OCI-M1 (cell line): ENCODE data around the gene POC1A.

Source experiments
- DNase-seq: peaks from one replicate; lab custom pipeline; 2025; lab: John Stamatoyannopoulos, UW

The POC1A gene

GRCh38 chr3:52085681-52086282 is 68.4 kb downstream of the POC1A start:
- DNase-seq, result no peak

- no peak for DNase-seq
These were observed 69.1 kb downstream of the POC1A start for GRCh38 chr3:52084954-52085680.

GRCh38 chr3:52084216-52084945 is 69.8 kb downstream of the POC1A start:
- DNase-seq, result no peak

DNA sequence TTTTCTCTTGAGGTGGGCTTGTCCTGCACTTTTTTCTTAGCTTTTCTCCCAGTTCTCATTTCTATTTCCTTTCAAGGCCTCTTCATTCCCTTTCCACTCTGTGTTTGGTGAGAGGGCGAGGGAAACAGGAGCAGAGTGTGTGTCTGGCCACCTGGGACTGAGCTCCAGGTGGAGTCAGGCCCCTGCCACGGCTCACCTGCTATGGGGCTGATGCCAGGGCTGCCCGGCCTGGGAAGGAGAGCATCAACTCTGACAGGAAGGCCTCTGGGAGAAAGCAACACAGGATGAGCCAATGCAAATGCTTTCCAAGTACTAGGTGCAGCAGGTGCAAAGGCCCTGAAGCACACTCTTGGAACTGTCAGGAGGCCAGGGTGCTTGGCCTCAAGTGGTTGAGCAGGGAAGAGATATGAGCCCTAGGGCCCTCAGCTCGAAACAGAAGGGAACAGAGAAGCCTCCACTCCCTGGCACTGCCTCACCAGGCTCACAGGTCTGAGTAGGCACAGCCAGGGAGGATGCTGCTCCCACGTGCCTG is 70.6 kb downstream of the POC1A start:
- no peak for DNase-seq

DNA sequence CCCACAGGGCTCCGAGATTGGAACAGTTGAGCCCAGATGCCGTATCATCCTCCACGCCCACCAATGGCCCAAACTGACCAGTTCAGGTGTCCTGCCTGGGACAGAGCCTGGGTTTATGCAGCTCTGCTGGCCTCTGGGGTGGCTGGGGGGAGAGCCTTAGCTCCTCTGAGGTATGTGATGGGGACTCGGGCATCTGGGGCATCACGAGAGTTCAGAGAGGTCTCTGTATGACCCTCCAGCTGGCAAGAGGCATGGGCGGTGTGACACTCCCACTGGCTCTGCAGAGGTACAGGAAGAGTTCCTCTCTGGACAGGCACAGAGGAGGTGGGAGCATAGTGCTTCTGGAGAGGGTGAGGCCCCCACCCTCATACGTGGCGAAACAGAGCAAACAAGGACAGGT is 71.3 kb downstream of the POC1A start:
- DNase-seq, result no peak

DNA sequence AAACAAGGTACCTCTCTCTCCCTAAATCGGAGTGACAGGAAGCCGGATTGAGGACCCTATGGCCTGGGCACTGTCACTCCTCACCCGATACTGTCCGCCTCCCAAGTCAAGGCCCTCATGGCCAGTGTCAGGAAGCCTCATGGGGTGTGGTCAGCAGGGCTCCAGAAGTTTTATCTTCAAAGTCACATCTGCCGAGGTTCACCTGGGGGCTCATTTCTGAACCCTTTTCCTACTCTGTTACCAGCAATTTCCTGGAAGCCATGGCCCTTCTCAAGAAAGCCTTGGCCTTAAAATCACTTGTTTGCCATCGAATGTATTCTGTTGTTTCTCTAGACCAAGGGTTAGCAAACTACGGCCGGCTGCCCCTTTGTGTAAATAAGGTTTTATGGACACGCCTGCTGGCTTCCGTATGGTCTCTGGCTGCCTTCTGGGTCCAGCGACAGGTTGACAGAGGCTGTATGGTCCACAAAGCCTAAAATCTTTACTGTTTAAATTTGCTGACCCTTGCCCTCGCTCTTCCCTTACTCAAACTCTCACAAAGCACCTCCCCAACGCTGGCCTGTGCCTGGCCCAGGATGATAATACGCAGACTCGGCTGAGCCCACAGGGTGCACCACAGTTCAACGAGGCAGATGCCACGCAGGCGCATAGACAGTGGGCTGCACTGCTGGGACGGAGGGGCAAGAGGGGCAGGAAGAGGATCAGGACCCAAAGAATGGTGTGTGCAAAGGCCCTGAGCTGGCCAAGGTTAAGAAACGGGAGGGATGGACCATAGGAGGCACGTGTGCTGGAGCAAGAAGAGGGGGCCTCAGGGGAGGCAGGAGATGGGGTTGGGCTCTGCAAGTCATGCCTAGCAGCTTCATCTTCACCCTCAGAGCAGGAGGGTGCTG is 73.1 kb downstream of the POC1A start:
- no peak for DNase-seq

- DNase-seq, result no peak
These were observed 74.3 kb downstream of the POC1A start for GRCh38 chr3:52079958-52080357.

DNA sequence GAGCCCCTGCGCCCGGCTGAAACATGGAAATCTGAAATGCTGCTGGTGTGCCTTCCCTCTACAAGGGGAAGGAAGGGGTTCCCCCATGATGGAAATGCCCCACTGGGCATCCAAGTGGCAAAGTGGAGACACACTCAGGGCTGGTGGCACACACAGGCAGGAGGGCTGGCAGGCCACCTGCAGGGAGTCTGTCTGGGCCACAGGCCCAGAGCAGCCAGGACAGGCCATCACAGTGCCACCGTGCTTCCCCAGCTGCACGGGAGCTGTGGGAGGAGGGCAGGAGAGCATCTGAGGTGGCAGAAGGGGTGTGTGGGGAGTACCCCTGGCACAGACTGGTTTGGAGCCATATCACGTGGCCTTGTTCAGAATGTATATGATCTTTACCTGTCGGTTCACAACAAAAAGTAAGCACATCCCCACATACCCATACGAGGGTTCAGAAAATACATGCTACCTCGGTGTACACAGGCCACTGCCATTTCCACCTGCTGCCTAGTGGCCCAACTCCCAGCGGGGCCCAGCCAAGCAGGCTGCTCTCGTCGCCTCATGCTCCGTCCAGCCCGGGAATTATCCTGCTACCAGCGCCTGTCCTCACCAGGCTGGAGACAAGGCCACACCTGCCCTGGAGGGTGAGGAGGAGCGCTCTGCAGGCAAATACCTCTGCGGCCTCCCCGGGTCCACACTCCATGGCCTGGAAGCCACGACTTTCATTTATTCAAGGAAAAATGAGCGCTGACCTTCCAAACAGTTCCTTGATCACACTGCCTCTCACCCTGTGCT is 75.3 kb downstream of the POC1A start:
- DNase-seq, result no peak

DNA sequence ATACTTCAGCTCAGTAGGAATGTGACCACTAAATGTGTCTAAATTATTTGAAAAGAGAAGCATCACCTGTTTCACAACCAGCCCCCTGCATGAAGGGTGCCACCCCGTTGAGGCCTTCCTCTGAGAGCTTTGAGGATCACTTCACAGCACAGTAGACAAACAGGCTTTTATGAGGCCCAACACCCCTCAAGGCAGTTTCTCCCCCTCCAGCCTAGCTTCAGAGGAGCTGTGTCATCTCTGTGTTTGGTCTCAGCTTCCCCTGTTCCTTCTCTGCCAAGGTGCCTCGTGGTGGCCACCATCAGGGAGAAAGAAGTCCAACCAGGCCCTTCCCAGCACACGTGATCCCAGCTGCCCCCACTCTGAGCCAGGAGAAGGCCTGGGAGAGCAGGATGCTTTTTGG is 76.3 kb downstream of the POC1A start:
- DNase-seq, result no peak

DNA sequence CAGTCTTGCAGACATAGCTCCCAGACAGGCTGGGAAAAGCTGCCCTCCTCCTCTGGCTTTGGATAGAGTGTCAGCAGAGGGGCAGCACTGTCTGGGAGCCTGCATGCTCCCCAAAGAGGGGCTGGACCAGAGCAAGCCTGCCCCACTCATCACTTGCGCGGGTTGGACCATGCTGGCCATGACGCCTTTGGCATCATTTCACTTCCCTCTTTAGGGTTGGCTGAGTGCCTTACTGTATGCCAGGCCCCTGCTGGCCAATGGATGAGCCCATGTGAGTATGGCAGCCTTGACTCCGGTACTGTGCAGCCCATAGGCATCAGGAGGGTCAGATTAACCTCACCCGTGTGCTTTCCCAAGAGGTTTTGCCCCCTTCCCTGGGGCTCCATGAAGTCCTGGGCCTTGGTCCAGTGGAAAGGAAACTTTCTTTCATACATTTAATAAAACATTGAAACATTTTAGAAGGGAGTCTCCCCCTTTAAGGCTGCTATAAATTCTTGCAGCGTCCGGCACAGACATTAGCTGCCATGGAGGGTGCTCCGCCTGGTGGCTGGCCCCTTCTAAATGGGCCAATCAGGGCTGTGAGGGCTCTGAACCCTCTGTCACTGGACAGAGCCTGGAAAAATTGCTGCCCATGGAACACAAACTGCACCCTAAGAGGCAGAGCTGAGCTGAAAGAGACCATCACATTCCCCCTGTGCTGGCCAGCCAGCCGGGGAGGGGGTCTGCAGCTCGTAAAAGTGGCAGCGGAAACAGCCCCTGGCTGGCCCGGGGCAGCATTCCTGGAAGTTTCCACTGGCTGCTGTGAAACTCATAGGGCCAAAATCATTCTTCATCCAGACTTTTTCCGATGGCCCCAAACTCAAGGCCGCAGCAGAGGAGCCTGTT is 77.1 kb downstream of the POC1A start:
- no peak for DNase-seq

DNA sequence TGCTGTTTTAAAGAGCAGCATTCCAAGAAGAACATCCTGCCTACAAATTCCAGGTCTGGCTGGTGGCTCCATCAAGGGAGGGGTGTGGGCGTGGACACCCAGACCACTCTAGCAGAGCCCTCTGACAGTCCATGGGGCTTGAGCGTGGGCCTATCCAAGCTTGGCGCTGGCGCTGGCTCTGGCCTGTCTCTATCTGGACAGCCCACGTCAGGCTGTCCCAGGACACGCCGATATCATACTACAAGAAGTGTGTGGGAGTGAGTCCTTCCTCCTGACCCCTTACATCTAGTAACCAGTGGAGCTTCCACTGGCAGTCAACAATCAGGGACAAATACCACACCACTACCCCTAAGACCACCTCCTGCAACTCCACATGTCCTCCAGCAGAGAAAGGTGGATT is 80.7 kb downstream of the POC1A start:
- DNase-seq, result no peak

- no peak for DNase-seq
These were observed 81.8 kb downstream of the POC1A start for GRCh38 chr3:52072471-52072870.

GRCh38 chr3:52072020-52072419 is 82.2 kb downstream of the POC1A start:
- DNase-seq, result no peak

GRCh38 chr3:52070724-52071621 is 83.2 kb downstream of the POC1A start:
- DNase-seq, result no peak

DNA sequence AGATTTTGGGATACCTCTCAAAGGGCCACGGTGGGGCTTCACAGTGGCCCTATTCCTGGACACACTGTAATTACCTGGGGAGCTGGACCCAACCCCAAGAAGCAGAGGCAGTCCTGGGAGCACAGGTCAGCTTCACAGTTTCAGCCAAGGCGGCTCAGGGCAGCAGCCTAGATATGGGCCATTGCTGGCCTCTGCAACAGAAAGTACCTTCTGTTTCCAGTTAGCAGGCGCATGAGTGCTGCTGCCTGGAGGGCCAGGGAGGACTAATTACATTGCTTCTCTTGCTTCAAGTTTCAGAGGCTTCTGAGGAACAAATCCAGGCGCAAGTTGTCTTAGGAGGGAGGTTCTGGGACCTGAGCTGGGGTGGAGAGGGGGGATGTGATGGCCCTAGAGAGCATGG is 84.4 kb downstream of the POC1A start:
- DNase-seq, result no peak

GRCh38 chr3:52069135-52069534 is 85.1 kb downstream of the POC1A start:
- no peak for DNase-seq

DNA sequence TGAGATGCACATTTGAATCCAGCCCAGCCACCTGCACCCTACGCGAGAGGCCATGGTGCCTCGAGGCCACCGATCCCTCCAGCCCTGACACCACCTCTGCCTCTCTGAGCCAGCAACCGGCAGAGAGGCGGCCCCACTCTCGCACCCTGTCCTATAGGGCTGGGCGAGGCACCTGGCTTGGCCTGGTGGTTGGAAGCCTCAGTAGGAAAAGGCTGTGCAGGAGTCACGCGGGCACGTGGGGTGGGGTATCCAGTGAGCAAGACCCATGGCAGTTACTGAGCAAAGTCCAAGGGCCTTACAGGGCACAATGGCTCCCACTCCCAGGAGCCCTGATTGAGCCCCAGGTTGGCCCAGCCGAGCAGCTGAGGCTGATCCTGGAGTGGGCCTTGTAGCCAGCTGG is 85.5 kb downstream of the POC1A start:
- DNase-seq, result no peak

DNA sequence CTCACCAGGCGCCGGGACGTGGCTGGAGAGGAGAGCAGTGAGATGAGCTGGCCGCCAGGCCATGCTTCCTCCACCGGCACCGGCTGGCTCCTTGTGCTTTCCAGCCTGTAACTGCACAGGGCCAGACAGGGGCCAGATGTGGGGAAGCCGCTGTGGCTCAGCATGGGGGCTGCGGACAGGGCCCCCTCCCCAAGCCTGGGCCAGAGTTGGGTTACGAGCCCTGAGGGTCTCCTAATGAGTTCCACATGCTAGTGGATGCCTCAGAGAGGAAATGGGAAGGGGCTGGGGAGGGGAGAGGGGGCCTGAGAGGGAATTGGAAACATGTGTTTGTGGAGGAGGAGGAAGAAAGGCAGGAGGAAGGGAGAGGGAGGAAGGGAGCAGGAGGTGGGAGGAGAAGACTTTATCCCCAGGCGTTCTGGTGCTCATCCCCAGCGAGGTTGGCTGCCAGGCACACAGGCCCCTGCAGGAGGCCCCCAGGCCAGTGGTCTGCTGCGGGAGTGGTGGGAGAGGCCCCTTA is 86.1 kb downstream of the POC1A start:
- no peak for DNase-seq

DNA sequence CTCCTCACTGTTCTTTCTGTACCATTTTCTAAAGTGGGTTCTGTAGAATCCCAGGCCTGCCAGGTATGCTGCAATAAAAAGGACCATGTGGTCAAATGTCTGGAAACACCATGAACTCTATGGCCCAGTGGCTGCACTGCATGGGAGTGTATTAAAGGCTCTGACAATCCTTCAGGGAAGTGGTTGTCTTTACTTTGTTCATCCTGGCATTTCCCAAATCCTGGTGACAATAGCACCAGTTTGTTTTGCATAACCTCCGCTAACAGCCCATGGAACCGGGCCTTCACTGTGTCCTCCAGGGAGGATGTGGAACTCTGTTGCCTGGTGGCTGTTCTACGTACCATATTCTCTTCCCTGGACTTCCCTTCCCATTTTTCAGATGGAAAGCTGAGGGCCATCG is 86.7 kb downstream of the POC1A start:
- no peak for DNase-seq
